NCI-H1417 (cell line): ENCODE data around the gene PLIN5.

Experiments
- DNase-seq, 3 experiments: peaks; one replicate each; lab custom pipeline; 2025; lab: John Stamatoyannopoulos, UW

Gene PLIN5

DNA sequence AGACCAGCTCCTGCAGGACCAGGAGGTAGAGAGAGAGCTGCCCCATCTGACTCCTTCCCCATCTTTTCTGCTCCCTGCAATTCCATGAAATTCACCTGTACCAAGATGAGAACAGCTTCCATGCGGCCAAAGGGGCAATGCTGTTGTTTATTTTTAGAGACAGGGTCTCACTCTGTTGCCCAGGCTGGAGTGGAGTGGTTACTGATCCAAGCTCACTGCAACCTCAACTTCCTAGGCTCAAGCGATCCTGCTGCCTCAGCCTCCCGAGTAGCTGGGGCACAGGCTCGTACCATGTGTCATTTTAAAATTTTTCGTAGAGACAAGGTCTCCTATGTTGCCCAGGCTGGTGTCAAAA is 13.2 kb downstream of the PLIN5 start:
- no peak for DNase-seq

DNA sequence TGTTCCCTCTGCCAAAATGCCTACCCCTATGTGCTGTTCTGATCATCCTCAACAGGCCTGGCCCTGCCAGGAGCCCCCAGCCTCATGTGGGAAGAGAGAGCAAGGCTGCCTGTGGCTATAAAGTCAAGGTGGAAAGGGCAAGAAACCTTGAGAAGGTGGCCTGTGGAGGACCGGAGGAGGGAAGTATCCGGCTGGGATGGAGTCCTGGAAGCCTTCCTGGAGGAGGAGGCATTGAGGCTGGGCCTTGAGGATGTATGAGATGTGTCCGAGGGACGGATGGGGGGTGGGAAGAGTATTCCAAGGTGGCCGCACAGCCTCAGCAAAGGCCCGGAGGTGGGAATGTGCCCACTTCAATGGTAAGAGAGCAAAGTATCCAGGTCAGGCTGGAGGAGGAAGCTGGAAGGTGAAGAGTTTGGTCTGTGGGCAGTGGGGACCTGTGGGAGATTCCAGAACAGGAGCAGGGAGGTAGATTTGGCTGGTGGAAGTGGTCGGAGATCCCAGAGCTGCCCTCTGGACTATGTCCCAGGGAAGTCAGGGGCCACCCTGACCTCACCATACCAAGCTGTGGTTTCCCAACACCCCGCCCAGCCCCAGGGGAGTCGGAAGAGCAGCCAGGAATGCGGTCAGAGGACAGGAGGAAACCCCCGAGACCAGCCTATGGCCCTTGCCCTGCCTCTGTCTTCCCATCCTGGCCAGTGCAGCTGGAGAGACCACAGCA is 13.7 kb downstream of the PLIN5 start:
- no peak for DNase-seq

- no peak for DNase-seq
Measured at GRCh38 chr19:4519521-4520277, 15.3 kb downstream of the PLIN5 start.

DNA sequence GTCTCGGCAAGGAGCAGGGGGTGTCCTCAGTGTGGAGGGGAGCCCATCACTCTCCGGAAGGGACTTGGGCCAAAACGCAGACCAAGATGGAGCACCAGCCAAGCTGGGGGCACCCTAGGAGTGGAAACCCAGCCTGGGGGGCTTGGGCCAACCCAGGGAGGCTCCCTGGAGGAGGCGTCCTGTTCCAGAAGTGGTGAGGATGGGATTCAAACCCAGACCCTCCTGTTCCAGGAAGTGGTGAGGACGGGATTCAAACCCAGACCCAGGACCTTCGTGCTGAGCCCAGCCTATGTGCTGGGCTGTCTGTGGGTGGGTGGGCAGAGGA is 15.9 kb downstream of the PLIN5 start:
- no peak for DNase-seq

DNA sequence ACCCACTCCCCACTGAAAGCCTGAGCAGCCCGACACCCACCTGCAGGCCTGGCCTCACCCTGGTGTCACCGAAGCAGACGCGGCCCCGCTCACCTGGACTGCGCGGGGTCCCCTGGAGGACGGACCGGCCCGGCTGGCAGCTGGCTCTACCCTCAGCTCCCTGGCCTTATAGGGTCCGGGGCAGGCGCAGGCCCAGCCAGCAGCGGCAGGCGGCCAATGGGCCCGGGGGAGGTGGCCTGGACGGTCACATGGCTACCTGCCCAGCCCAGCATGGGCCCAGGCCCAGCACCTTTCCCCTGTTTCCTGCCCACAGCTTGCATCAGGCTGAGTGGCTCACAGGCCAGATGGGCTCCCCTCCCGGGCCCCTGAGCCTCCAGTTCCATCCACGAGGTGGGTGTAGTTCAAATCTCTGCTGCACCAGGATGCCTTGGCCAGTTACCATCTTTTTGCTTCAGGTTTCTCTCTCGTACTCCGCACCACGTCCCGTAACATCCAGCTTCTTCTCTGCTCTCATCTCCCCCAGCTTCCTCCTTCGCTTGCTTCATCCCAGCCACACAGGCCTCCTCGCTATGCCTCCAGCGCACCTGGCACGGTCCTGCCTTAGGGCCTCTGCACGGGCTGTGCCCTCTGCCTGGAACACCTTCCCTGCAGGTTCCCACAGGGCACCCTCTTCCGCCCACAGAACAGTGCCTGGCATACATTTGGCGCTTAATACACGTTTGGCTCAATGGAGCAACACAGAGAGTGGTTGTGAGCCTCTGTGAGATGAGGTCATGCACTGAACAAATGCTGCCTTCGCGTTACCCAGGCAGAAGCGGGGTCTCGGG is 16.5 kb downstream of the PLIN5 start, which contains the start of gene PLIN4:
Gene PLIN4 (minus strand): TSS at position 142 of the 827 bp plus-strand sequence. CDS start 214 bp downstream, outside the sequence.
- DNase-seq = no peak

DNA sequence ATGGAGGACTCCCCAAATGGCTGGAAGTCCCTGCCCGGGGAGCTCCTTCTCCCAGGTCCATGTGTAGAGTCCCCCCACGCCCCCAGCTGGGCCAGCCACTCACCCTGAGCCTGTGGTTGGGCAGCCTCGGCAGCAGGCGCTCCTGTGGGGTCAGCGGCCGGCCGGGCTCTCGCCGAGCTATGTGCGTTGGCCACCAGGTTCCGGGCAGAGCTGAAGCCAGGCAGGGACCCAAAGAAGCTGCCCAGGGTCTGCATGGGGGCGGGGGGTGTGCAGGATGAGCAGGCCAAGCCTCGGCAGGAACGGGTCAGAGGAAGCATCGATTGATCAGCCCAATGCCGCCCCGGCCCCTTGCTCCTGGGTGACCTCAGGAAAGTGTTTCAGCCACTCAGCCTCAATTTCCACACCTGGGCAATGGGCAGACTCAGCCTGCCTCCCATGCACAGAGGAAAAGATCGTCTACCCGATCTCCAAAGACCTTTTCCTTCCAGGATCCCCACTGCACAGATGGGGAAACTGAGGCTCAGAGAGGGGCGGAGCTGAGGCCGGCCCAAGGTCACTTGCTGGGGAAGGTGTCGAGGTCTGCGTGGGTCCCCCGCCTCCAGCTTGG is 17.5 kb downstream of the PLIN5 start:
- no peak for DNase-seq

GRCh38 chr19:4516939-4517300 is 18.1 kb downstream of the PLIN5 start:
- DNase-seq = no peak

GRCh38 chr19:4516199-4516938 is 18.7 kb downstream of the PLIN5 start:
- DNase-seq = no peak

GRCh38 chr19:4515732-4516131 is 19.3 kb downstream of the PLIN5 start:
- no peak for DNase-seq

- no peak for DNase-seq
Measured at GRCh38 chr19:4513248-4513647, 21.8 kb downstream of the PLIN5 start.

GRCh38 chr19:4512070-4512469 is 23.0 kb downstream of the PLIN5 start:
- no peak for DNase-seq

DNA sequence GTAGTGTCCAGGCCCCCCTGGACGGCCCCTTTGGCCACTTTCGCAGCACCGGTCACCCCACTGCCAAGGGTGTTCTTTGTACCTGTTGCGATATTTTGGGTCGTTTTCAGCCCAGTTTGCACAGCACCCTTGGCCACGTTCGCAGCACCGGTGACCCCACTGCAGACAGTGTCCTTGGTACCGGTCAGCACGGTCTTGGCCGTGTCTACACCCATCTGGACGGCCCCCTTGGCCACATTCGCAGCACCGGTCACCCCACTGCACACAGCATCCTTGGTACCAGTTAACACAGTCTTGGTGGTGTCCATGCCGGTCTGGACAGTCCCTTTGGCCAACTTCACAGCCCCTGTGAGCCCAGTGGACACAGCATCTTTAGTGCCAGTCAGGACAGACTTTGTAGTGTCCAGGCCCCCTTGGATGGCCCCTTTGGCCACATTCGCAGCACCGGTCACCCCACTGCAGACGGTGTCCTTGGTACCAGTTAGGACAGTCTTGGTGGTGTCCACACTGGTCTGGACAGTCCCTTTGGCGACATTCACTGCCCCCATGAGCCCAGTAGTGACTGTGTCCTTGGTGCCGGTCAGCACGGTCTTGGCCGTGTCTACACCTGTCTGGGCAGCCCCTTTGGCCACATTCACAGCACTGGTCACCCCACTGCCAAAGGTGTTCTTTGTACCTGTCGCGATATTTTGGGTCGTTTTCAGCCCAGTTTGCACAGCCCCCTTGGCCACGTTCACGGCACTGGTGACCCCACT is 23.5 kb downstream of the PLIN5 start:
- no peak for DNase-seq

DNA sequence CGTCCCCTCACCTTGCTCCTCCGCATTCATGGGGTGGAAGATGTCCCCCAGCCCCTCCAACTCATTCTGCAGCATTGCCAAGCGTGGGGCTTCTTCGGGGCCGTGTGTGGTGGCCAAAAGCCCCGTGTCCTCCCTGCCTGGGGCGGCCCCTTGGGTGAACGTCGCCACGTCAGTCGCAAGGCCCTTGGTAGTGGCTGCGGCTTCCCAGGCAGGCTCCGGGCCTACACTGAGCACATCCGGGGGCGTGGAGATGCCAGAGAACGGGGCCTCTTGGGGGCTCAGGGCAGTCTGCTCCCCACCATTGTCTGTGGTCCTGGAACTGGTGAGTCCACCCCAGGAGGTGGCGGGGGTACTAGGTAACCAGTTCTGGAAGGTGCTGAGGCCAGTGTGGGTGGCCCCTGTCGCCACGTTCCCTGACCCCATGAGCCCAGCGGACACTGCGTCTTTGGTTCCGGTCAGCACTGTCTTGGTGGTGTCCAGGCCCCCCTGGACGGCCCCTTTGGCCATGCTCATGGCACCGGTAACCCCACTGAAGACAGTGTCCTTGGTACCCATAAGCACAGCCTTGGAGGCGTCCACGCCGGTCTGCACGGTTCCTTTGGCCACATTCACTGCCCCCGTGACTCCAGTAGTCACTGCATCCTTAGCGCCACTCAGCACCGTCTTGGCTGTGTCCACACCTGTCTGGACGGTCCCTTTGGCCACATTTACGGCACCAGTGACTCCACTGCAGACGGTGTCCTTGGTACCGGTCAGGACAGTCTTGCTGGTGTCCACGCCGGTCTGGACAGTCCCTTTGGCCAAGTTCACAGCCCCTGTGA is 24.4 kb downstream of the PLIN5 start:
- no peak for DNase-seq

DNA sequence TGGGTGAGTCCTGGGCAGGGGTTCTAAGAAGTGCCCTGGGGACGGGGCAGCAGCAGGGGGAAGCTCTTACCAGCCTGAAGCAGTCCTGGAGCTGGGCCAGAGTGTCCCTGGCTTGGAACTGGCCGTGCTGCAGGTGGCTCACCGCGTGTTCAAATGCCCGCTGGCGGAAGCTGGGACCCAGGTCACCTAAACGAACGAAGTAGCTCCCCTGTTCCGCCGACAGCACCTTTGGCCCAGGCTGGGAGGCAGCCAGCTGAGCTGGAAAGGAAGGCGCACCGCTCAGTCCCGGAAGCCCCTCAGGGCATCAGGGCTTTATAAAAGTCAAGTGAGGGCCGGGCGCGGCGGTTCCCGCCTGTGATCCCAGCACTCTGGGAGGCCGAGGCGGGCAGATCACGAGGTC is 26.3 kb downstream of the PLIN5 start:
- no peak for DNase-seq

DNA sequence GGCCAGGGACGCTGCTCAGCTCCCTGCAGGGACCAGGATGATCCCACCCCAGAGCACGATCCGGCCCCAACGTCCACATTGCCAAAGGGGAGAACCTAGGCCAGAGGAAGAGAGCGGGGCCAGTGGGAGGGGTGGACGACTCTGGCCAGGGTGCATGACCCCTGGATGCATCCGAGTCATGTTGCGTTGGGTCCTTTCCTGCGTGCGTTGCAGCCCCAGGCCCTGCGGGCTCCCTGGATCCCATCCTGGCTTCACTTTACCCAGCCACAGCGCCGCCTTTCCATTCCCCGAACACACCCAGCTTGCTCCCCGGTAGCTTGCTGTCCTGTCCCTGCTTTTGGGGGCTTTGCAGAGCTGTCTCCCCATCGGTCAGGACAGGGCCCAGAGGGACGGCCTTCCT is 27.2 kb downstream of the PLIN5 start:
- DNase-seq = no peak

GRCh38 chr19:4507150-4507452 is 27.9 kb downstream of the PLIN5 start:
- no peak for DNase-seq

DNA sequence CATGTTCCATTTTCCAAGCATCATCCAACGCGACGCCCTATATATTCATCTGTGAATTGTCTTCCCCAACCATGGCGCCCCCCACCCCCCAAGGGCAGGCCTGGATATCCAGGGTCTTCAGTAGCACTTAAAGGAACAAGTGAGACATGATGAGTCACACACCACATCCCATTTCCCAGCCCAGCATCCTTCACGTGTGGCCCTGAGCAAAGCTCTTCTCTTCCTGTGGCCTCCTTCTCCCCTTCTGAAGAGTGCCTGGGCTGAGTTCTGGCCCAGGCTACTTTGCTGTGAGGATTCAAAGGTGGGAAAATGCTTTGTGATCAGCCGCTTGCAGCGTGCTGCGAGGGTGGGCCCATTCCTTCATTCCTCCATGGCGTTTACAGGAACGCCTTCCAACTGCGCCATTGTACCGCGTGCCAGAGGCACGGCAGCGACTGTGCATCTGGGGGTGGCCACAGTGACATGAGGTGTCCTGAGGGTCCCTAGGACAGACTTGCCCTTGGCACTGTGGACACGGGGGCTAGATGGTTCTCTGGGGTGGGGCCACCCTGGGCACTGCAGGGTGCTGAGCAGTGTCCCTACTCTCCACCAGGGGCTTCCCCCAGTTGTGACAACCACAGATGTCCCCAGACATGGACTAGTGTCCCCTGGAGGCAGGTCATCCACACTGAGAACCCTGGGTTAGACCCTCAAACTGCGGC is 28.4 kb downstream of the PLIN5 start:
- no peak for DNase-seq

DNA sequence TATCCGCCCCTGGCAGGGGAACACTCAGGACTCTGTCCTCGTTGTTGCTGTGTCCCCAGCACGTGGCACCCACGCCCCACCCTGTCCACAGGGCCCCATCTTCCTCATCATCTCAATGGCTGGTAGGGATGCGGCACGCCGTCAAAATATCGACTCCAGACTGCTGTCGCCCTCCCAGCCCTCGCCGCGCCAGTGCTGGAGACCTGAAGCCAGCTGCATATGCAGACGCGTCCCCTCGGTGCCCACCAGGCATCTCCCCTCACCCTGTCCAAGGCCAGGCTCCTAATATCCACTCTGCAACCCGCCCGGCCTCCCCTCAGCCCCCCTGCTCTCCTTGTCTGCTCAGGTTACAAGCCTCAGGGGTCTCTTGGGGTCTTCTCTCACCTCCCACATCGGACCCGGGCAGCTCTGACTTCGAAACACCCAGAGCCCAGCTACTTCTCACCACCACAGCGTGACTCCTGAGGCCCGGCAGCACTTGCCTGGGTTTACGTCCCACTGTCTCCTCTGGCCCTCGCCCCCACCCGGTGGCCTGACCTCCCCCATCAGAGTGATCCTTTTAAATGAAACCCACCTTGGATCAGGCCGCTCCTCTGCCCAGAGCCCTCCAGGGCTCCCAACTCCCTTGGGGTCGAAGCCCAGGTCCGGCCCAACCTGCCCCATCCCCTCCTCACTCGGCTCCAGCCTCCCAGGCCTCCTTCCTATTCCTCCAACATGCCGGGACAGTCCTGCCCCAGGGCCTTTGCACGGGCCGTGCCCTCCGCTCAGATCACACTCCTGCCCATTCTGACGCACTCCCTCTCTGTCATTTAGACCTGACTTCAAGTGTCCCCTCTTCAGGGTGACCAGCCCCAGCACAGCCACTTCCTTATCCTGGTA is 29.2 kb downstream of the PLIN5 start:
- no peak for DNase-seq
